Astrocyte (in vitro differentiated cells and primary cell): ENCODE data around the gene NLRP4. TPM values are rescaled to one million over a fixed set of nuclear protein-coding genes. Genes with fewer than 3 reads are reported as not detected.

Experiments
- DNase-seq: peaks from one replicate; pipeline ENCODE4 v3.0.0-alpha.2; 2010; ENCODE audit warnings: low read depth
- FAIRE-seq: peaks from 2 replicates; lab custom pipeline; 2011; peaks lifted over from hg19 to GRCh38; lab: Jason Lieb, UNC
- H2AFZ ChIP-seq: 2 replicates; pipeline ENCODE4 v1.6.0; 2012; ENCODE audit warnings: low read depth, low read length, inconsistent platforms
- H3K27ac ChIP-seq: 2 replicates; pipeline ENCODE4 v1.5.1; 2011; ENCODE audit warnings: low read depth, low read length, inconsistent platforms
- H3K27me3 ChIP-seq: 2 replicates; pipeline ENCODE4 v1.6.0; 2011; ENCODE audit warnings: low read length, inconsistent platforms; ENCODE audit not compliant: insufficient read depth
- H3K36me3 ChIP-seq: 2 replicates; pipeline ENCODE4 v1.5.1; 2011; ENCODE audit warnings: low read length, inconsistent platforms; ENCODE audit not compliant: insufficient read depth
- H3K4me1 ChIP-seq: 2 replicates; pipeline ENCODE4 v1.5.1; 2011; ENCODE audit warnings: low read length, inconsistent platforms; ENCODE audit not compliant: insufficient read depth
- H3K4me2 ChIP-seq: 2 replicates; pipeline ENCODE4 v1.6.0; 2012; ENCODE audit warnings: low read length, inconsistent platforms
- H3K4me3 ChIP-seq: 2 replicates; pipeline ENCODE4 v1.5.1; 2011; ENCODE audit warnings: low read depth, mild to moderate bottlenecking, low read length, inconsistent platforms; ENCODE audit not compliant: insufficient read depth
- H3K79me2 ChIP-seq: 2 replicates; pipeline ENCODE4 v1.6.0; 2012; ENCODE audit warnings: mild to moderate bottlenecking, low read length, inconsistent platforms; ENCODE audit not compliant: insufficient read depth
- H3K9ac ChIP-seq: 2 replicates; pipeline ENCODE4 v1.6.0; 2012; ENCODE audit warnings: mild to moderate bottlenecking, low read length, inconsistent platforms
- H3K9me3 ChIP-seq: 2 replicates; pipeline ENCODE4 v1.5.1; 2012; ENCODE audit warnings: low read depth, mild to moderate bottlenecking, low read length, inconsistent platforms; ENCODE audit not compliant: insufficient read depth
- H4K20me1 ChIP-seq: 2 replicates; pipeline ENCODE4 v1.6.0; 2012; ENCODE audit warnings: low read length, inconsistent platforms; ENCODE audit not compliant: insufficient read depth
- H3K27ac Mint-ChIP-seq: one replicate; pipeline ENCODE4 v1.8.0; 2021; ENCODE audit warnings: mild to moderate bottlenecking, mixed read lengths; ENCODE audit not compliant: unreplicated experiment
- H3K27me3 Mint-ChIP-seq: one replicate; pipeline ENCODE4 v1.8.0; 2021; ENCODE audit warnings: low read depth, mixed read lengths; ENCODE audit not compliant: unreplicated experiment
- H3K36me3 Mint-ChIP-seq: one replicate; pipeline ENCODE4 v1.8.0; 2021; ENCODE audit warnings: low read depth, mixed read lengths; ENCODE audit not compliant: unreplicated experiment
- H3K4me1 Mint-ChIP-seq: one replicate; pipeline ENCODE4 v1.8.0; 2021; ENCODE audit warnings: low read depth, mixed read lengths; ENCODE audit not compliant: unreplicated experiment
- H3K4me3 Mint-ChIP-seq: one replicate; pipeline ENCODE4 v1.8.0; 2021; ENCODE audit warnings: mild to moderate bottlenecking, moderate library complexity, mixed read lengths; ENCODE audit not compliant: unreplicated experiment
- H3K9me3 Mint-ChIP-seq: one replicate; pipeline ENCODE4 v1.8.0; 2021; ENCODE audit warnings: mild to moderate bottlenecking, mixed read lengths; ENCODE audit not compliant: unreplicated experiment
- EZH2 ChIP-seq: IDR thresholded peaks from 2 replicates; pipeline ENCODE4 v1.6.1; 2012; ENCODE audit warnings: mild to moderate bottlenecking, low read length, inconsistent platforms; ENCODE audit not compliant: insufficient read depth
- total RNA-seq: library from RNA; stranded (reverse); gene quantifications from 2 replicates; pipeline ENCODE4 v1.2.1, GENCODE V29; 2021
- TF ChIP-seq, protein P1 (sequence below): IDR thresholded peaks from 2 replicates; pipeline ENCODE4 v1.5.1; 2011; ENCODE audit warnings: low read depth, mild to moderate bottlenecking, inconsistent platforms, low read length, moderate library complexity; ENCODE audit not compliant: insufficient read depth

NLRP4 gene
- total RNA-seq, 1 donor from 2014 or later, result not detected

- Mint-ChIP-seq H3K27ac (no peak overlapping the region), H3K9me3 (peaks cover 17% of the 10 kb centered on the region), H3K4me3 (no peak overlapping the region), H3K27me3 (no peaks in the 10 kb centered on the region), H3K36me3 (no peaks in the 10 kb centered on the region), H3K4me1 (no peaks in the 10 kb centered on the region)
- H4K20me1 ChIP-seq, result no peaks in the 10 kb centered on the region
- no peak for FAIRE-seq
- no peak overlapping the region for H3K9ac ChIP-seq
- H3K79me2 ChIP-seq, result no peaks in the 10 kb centered on the region
- TF ChIP-seq EZH2, result no peak
- TF ChIP-seq, protein P1, sequence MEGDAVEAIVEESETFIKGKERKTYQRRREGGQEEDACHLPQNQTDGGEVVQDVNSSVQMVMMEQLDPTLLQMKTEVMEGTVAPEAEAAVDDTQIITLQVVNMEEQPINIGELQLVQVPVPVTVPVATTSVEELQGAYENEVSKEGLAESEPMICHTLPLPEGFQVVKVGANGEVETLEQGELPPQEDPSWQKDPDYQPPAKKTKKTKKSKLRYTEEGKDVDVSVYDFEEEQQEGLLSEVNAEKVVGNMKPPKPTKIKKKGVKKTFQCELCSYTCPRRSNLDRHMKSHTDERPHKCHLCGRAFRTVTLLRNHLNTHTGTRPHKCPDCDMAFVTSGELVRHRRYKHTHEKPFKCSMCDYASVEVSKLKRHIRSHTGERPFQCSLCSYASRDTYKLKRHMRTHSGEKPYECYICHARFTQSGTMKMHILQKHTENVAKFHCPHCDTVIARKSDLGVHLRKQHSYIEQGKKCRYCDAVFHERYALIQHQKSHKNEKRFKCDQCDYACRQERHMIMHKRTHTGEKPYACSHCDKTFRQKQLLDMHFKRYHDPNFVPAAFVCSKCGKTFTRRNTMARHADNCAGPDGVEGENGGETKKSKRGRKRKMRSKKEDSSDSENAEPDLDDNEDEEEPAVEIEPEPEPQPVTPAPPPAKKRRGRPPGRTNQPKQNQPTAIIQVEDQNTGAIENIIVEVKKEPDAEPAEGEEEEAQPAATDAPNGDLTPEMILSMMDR, result no peak
- H3K4me3 ChIP-seq, result no peak overlapping the region
- H3K36me3 ChIP-seq, result no peaks in the 10 kb centered on the region
- DNase-seq, result no peak
- H3K4me2 ChIP-seq, result no peak overlapping the region
- H3K27me3 ChIP-seq, result no peaks in the 10 kb centered on the region
- H3K27ac ChIP-seq, result no peak overlapping the region
- H2AFZ ChIP-seq, result no peak overlapping the region
- no peaks in the 10 kb centered on the region for H3K9me3 ChIP-seq
- no peaks in the 10 kb centered on the region for H3K4me1 ChIP-seq
Observed at GRCh38 chr19:55877211-55877610, 40.9 kb downstream of the NLRP4 start.

DNA sequence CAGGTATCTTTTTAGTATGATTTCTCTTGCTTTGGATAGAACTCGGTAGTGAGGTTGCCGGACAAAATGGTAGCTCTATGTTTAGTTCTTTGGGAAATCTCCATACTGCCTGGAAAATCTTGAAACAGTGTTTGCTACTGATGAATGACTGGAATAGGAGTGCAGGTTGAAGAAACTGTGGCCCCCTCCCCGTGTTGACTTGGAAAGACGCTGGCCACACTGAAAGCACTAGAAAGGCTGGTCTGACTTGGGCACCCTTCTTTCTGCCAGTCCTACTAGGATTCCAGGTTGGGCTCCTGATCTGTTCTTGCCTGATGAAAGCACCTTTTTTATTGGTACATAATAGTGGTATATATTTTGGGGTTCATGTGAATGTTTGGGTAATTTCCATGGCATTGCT is 46.3 kb downstream of the NLRP4 start:
- Mint-ChIP-seq H3K27ac (no peak overlapping the region), H3K4me1 (no peaks in the 10 kb centered on the region), H3K27me3 (no peaks in the 10 kb centered on the region), H3K9me3 (peaks cover 22% of the 10 kb centered on the region), H3K36me3 (no peaks in the 10 kb centered on the region), H3K4me3 (no peak overlapping the region)
- no peak overlapping the region for H3K9ac ChIP-seq
- H3K79me2 ChIP-seq, result no peaks in the 10 kb centered on the region
- no peak overlapping the region for H3K27ac ChIP-seq
- H3K9me3 ChIP-seq, result no peaks in the 10 kb centered on the region
- H2AFZ ChIP-seq, result no peak overlapping the region
- FAIRE-seq (no peak), DNase-seq (no peak)
- H3K27me3 ChIP-seq, result no peaks in the 10 kb centered on the region
- no peaks in the 10 kb centered on the region for H3K4me1 ChIP-seq
- no peak for TF ChIP-seq EZH2
- TF ChIP-seq, protein P1, result no peak
- no peak overlapping the region for H3K4me3 ChIP-seq
- no peak overlapping the region for H3K4me2 ChIP-seq
- H4K20me1 ChIP-seq, result no peaks in the 10 kb centered on the region
- H3K36me3 ChIP-seq, result no peaks in the 10 kb centered on the region

- H3K4me1 ChIP-seq, result no peaks in the 10 kb centered on the region
- H3K4me3 ChIP-seq, result no peak overlapping the region
- no peaks in the 10 kb centered on the region for H3K36me3 ChIP-seq
- Mint-ChIP-seq H3K4me3 (no peak overlapping the region), H3K9me3 (peaks cover 34% of the 10 kb centered on the region), H3K27me3 (no peaks in the 10 kb centered on the region), H3K36me3 (no peaks in the 10 kb centered on the region), H3K4me1 (no peaks in the 10 kb centered on the region), H3K27ac (no peak overlapping the region)
- no peak overlapping the region for H3K27ac ChIP-seq
- no peaks in the 10 kb centered on the region for H3K27me3 ChIP-seq
- DNase-seq (no peak), FAIRE-seq (no peak)
- H2AFZ ChIP-seq, result no peak overlapping the region
- no peaks in the 10 kb centered on the region for H3K79me2 ChIP-seq
- H3K4me2 ChIP-seq, result no peak overlapping the region
- no peak overlapping the region for H3K9ac ChIP-seq
- H3K9me3 ChIP-seq, result peaks cover 12% of the 10 kb centered on the region
- no peaks in the 10 kb centered on the region for H4K20me1 ChIP-seq
- TF ChIP-seq, protein P1, result no peak
- TF ChIP-seq EZH2, result no peak
Observed at GRCh38 chr19:55898911-55899310, 62.6 kb downstream of the NLRP4 start.
